WTC11 (cell line): ENCODE results near the gene ARIH1.

Experiments used
- JUN ChIP-seq: sonication (generic); formaldehyde crosslinking; IDR thresholded peaks from 2 replicates; pipeline ENCODE4 v1.8.0; 2023; ENCODE audit warnings: mild to moderate bottlenecking, missing genetic modification reagents
- NR1H2 ChIP-seq: sonication (generic); formaldehyde crosslinking; IDR thresholded peaks from 2 replicates; pipeline ENCODE4 v1.9.0; 2021; ENCODE audit warnings: mild to moderate bottlenecking, moderate library complexity, missing genetic modification reagents
- SP1 ChIP-seq: sonication (generic); formaldehyde crosslinking; conservative IDR thresholded peaks from 2 replicates; pipeline ENCODE4 v1.8.1; 2022; ENCODE audit warnings: missing genetic modification reagents
- TF ChIP-seq, protein P1 (sequence below): fragments of 200-600 bp; IDR thresholded peaks from 2 replicates; pipeline ENCODE4 v1.8.0; 2022; ENCODE audit warnings: antibody characterized with exemption
- TF ChIP-seq, protein P2 (sequence below): sonication (generic); formaldehyde crosslinking; IDR thresholded peaks from 2 replicates; pipeline ENCODE4 v1.8.0; 2022; ENCODE audit warnings: mild to moderate bottlenecking, missing genetic modification reagents
- TF ChIP-seq, protein P3 (sequence below): sonication (generic); formaldehyde crosslinking; conservative IDR thresholded peaks from 2 replicates; pipeline ENCODE4 v1.8.1; 2022; ENCODE audit warnings: mild to moderate bottlenecking, missing genetic modification reagents

DNA sequence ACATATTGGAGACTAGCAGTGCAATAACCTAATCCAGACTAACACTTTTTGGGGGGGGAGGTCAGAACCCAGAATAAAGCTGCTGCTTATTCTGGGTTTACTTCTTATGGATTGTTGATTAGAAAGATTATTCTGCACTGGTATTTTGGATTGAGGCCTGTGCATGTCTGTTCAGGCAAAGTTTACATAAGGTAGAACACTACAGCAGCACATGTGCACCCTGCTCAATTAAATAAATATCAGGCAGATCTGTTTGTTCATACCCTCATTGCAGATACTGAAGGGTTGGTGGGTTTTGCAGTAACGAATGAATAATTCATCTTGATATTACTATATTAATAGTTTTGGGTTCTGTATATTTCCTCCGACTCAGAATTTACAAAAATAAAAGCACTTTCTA, 19.1 kb downstream of the ARIH1 start:
- TF ChIP-seq, protein P1, sequence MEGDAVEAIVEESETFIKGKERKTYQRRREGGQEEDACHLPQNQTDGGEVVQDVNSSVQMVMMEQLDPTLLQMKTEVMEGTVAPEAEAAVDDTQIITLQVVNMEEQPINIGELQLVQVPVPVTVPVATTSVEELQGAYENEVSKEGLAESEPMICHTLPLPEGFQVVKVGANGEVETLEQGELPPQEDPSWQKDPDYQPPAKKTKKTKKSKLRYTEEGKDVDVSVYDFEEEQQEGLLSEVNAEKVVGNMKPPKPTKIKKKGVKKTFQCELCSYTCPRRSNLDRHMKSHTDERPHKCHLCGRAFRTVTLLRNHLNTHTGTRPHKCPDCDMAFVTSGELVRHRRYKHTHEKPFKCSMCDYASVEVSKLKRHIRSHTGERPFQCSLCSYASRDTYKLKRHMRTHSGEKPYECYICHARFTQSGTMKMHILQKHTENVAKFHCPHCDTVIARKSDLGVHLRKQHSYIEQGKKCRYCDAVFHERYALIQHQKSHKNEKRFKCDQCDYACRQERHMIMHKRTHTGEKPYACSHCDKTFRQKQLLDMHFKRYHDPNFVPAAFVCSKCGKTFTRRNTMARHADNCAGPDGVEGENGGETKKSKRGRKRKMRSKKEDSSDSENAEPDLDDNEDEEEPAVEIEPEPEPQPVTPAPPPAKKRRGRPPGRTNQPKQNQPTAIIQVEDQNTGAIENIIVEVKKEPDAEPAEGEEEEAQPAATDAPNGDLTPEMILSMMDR: no peak
- TF ChIP-seq, protein P2, sequence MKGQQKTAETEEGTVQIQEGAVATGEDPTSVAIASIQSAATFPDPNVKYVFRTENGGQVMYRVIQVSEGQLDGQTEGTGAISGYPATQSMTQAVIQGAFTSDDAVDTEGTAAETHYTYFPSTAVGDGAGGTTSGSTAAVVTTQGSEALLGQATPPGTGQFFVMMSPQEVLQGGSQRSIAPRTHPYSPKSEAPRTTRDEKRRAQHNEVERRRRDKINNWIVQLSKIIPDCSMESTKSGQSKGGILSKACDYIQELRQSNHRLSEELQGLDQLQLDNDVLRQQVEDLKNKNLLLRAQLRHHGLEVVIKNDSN (CRISPR knock-in tag): no peak
- TF ChIP-seq NR1H2 (CRISPR knock-in tag): no peak
- no peak for TF ChIP-seq JUN (CRISPR knock-in tag)
- TF ChIP-seq, protein P3, sequence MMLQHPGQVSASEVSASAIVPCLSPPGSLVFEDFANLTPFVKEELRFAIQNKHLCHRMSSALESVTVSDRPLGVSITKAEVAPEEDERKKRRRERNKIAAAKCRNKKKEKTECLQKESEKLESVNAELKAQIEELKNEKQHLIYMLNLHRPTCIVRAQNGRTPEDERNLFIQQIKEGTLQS: no peak
- no peak for TF ChIP-seq SP1 (CRISPR knock-in tag)
